Progenitor cell of endocrine pancreas (in vitro differentiated cells): ENCODE results near the gene ERCC5. TPM values are rescaled to one million over a fixed set of nuclear protein-coding genes. Genes with fewer than 3 reads are reported as not detected.

ENCODE experiments used
- DNase-seq: peaks from one replicate; pipeline ENCODE4 v3.0.0; 2021; ENCODE audit warnings: low spot score; ENCODE audit not compliant: unreplicated experiment
- H3K27ac Mint-ChIP-seq: 2 replicates; pipeline ENCODE4 v1.8.0; 2021; ENCODE audit warnings: mild to moderate bottlenecking, moderate library complexity, mixed read lengths
- H3K27me3 Mint-ChIP-seq: 2 replicates; pipeline ENCODE4 v1.8.0; 2021; ENCODE audit warnings: mixed read lengths
- H3K36me3 Mint-ChIP-seq: 2 replicates; pipeline ENCODE4 v1.8.0; 2022; ENCODE audit warnings: mixed read lengths; ENCODE audit not compliant: insufficient read depth
- H3K4me1 Mint-ChIP-seq: 2 replicates; pipeline ENCODE4 v1.8.0; 2021; ENCODE audit warnings: low read depth, mixed read lengths
- H3K4me3 Mint-ChIP-seq: 2 replicates; pipeline ENCODE4 v1.8.0; 2021; ENCODE audit warnings: low read depth, mild to moderate bottlenecking, moderate library complexity, mixed read lengths
- H3K9me3 Mint-ChIP-seq: 2 replicates; pipeline ENCODE4 v1.8.0; 2021; ENCODE audit warnings: low read depth, mixed read lengths
- CTCF ChIP-seq: fragments of 200-600 bp; sonication (generic); IDR thresholded peaks from one replicate; pipeline ENCODE4 v1.5.0; 2021; ENCODE audit warnings: antibody characterized with exemption, mild to moderate bottlenecking; ENCODE audit not compliant: unreplicated experiment
- total RNA-seq: library from RNA; stranded (reverse); gene quantifications from 2 replicates; pipeline ENCODE4 v1.2.1, GENCODE V29; 2021

Gene ERCC5
- total RNA-seq, 1 donor from 2014 or later: 48.1 TPM

GRCh38 chr13:102901615-102902305 lies 55.9 kb downstream of the ERCC5 start:
- Mint-ChIP-seq H3K4me1 (peaks cover 10% of the 10 kb centered on the region), H3K9me3 (no peaks in the 10 kb centered on the region), H3K27ac (no peak overlapping the region), H3K4me3 (no peak overlapping the region), H3K36me3 (no peaks in the 10 kb centered on the region), H3K27me3 (peaks cover 11% of the 10 kb centered on the region)
- TF ChIP-seq CTCF: no peak
- DNase-seq: no peak

GRCh38 chr13:102902789-102903347 lies 57.0 kb downstream of the ERCC5 start:
- no peaks in the 10 kb centered on the region for H3K36me3 Mint-ChIP-seq

GRCh38 chr13:102903659-102904407 lies 58.0 kb downstream of the ERCC5 start:
- peak; percentile 60 for TF ChIP-seq CTCF
- no peak for DNase-seq
- Mint-ChIP-seq H3K27ac (no peak overlapping the region), H3K9me3 (no peaks in the 10 kb centered on the region), H3K4me3 (no peak overlapping the region), H3K4me1 (peaks cover 10% of the 10 kb centered on the region), H3K36me3 (no peaks in the 10 kb centered on the region), H3K27me3 (peaks cover 11% of the 10 kb centered on the region)

More at GRCh38 chr13:102902789-102903347, 57.0 kb downstream of the ERCC5 start:
- TF ChIP-seq CTCF: no peak
- H3K27me3 Mint-ChIP-seq: peaks cover 11% of the 10 kb centered on the region
- DNase-seq: no peak
- no peak overlapping the region for H3K4me3 Mint-ChIP-seq
- no peak overlapping the region for H3K27ac Mint-ChIP-seq
- peaks cover 10% of the 10 kb centered on the region for H3K4me1 Mint-ChIP-seq
- no peaks in the 10 kb centered on the region for H3K9me3 Mint-ChIP-seq

GRCh38 chr13:102904408-102904862 lies 58.6 kb downstream of the ERCC5 start:
- Mint-ChIP-seq H3K4me3 (no peak overlapping the region), H3K27ac (no peak overlapping the region), H3K4me1 (peaks cover 10% of the 10 kb centered on the region), H3K27me3 (peaks cover 11% of the 10 kb centered on the region), H3K9me3 (no peaks in the 10 kb centered on the region), H3K36me3 (no peaks in the 10 kb centered on the region)
- TF ChIP-seq CTCF: no peak
- DNase-seq: no peak
